NCI-H2029 (cell line): ENCODE measurements around the gene RPL38.
"Not testable (repeated sequence)": the region's sequence is repeated elsewhere in the genome, so short reads cannot be mapped to it uniquely, and the experiment has no call there.

Experiments used
- DNase-seq: peaks from one replicate; lab custom pipeline; 2025; lab: John Stamatoyannopoulos, UW

Gene RPL38

GRCh38 chr17:74183411-74183810 is 20.1 kb upstream of the RPL38 start:
- DNase-seq: no peak

GRCh38 chr17:74185571-74186185 is 17.8 kb upstream of the RPL38 start:
- DNase-seq: no peak

- DNase-seq: no peak
These were observed 17.0 kb upstream of the RPL38 start for GRCh38 chr17:74186498-74186897.

- DNase-seq: peak; percentile 47
These were observed 15.7 kb upstream of the RPL38 start for GRCh38 chr17:74187761-74188160.

GRCh38 chr17:74188687-74189086 is 14.8 kb upstream of the RPL38 start:
- not testable (repeated sequence) for DNase-seq

- peak; percentile 62 for DNase-seq
These were observed 13.3 kb upstream of the RPL38 start for GRCh38 chr17:74190154-74190553.

- DNase-seq: no peak
These were observed 12.6 kb upstream of the RPL38 start for GRCh38 chr17:74190807-74191406.

GRCh38 chr17:74192950-74193781 is 10.3 kb upstream of the RPL38 start:
- DNase-seq: peak; percentile 89

- no peak for DNase-seq
These were observed 8.8 kb upstream of the RPL38 start for GRCh38 chr17:74194682-74195081.

- no peak for DNase-seq
These were observed 6.7 kb upstream of the RPL38 start for GRCh38 chr17:74196541-74197317.

- no peak for DNase-seq
These were observed 5.7 kb upstream of the RPL38 start for GRCh38 chr17:74197801-74198200.

GRCh38 chr17:74198694-74199093 is 4.8 kb upstream of the RPL38 start:
- DNase-seq: no peak

- DNase-seq: no peak
These were observed 4.0 kb upstream of the RPL38 start for GRCh38 chr17:74199306-74200092.

- DNase-seq: no peak
These were observed 3.4 kb upstream of the RPL38 start for GRCh38 chr17:74200112-74200511.

- peak; percentile 84 for DNase-seq
These were observed 2.2 kb upstream of the RPL38 start for GRCh38 chr17:74201250-74201649.

GRCh38 chr17:74201948-74202347 is 1.5 kb upstream of the RPL38 start:
- DNase-seq: no peak

- no peak for DNase-seq
These were observed 540 bp upstream of the RPL38 start for GRCh38 chr17:74202938-74203337.

GRCh38 chr17:74204474-74204873 is 996 bp downstream of the RPL38 start:
- no peak for DNase-seq

- DNase-seq: no peak
These were observed 1.8 kb downstream of the RPL38 start for GRCh38 chr17:74205274-74205673.

GRCh38 chr17:74206332-74206818 is 2.9 kb downstream of the RPL38 start:
- no peak for DNase-seq
